ENCODE data around the gene POLE.

DNA sequence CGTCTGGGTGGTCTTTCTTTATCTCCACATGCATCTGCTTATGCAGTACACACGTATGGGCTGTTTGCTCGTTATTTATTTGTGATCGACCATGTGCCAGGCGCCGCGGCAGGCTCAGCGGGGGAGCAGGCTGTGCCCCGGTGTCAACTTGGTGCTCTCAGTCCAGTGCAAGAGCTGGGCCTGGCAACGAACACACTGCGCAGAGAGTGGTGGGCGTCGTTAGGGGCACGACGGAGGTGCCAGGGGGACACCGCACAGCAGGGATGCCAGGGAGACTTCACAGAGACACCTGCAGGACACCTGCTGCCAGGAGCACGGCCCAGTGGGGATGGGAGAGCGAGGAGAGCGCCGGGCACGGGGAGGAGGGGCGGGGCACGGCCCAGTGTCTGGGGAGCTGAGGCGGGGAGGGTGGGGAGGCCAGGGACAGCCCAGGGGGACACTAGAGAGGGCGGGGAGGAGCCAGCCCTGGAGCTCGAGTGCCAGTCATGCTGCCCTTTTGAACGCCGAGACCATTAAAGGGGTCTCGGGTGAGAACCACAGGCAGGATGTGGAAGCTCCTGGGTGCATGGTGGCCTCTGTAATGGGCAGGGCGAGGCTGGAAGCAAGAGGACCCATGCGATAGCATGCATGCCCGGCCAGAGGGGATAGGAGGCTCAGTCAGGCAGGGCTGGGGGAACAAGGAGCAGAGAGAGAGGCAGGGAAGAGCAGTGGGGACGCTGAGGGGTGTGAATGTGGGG lies 76.1 kb downstream of the POLE start:
- TF ChIP-seq PHF21A (IDR thresholded peaks at IDR 0.05; ENCODE audit: borderline replicate concordance, low read depth) (no peak), GABPA (tag; conservative IDR thresholded peaks at IDR 0.05; ENCODE audit: low read depth) (no peak), ZNF274 (IDR thresholded peaks at IDR 0.05; ENCODE audit: borderline replicate concordance, low read depth, low read length) (no peak)
- TF ChIP-seq, protein P1, sequence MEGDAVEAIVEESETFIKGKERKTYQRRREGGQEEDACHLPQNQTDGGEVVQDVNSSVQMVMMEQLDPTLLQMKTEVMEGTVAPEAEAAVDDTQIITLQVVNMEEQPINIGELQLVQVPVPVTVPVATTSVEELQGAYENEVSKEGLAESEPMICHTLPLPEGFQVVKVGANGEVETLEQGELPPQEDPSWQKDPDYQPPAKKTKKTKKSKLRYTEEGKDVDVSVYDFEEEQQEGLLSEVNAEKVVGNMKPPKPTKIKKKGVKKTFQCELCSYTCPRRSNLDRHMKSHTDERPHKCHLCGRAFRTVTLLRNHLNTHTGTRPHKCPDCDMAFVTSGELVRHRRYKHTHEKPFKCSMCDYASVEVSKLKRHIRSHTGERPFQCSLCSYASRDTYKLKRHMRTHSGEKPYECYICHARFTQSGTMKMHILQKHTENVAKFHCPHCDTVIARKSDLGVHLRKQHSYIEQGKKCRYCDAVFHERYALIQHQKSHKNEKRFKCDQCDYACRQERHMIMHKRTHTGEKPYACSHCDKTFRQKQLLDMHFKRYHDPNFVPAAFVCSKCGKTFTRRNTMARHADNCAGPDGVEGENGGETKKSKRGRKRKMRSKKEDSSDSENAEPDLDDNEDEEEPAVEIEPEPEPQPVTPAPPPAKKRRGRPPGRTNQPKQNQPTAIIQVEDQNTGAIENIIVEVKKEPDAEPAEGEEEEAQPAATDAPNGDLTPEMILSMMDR (IDR thresholded peaks at IDR 0.05 in 2 of 3, conservative IDR thresholded peaks at IDR 0.05 in 1 of 3; ENCODE audit: insufficient read depth in 2 of 3, low read depth in 1 of 3, low read length in 3 of 3), result no peak
- TF ChIP-seq, protein P2, sequence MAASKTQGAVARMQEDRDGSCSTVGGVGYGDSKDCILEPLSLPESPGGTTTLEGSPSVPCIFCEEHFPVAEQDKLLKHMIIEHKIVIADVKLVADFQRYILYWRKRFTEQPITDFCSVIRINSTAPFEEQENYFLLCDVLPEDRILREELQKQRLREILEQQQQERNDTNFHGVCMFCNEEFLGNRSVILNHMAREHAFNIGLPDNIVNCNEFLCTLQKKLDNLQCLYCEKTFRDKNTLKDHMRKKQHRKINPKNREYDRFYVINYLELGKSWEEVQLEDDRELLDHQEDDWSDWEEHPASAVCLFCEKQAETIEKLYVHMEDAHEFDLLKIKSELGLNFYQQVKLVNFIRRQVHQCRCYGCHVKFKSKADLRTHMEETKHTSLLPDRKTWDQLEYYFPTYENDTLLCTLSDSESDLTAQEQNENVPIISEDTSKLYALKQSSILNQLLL (CRISPR knock-in tag; IDR thresholded peaks at IDR 0.05; ENCODE audit: borderline replicate concordance), result no peak
